HCT116 (cell line): ENCODE measurements around the gene DDX23. TPM values are rescaled to one million over a fixed set of nuclear protein-coding genes. Genes with fewer than 3 reads are reported as not detected.

ENCODE experiments used
- ATAC-seq: fragments of 200-7000 bp; cut with Tn5 transposase; 2 replicates; pipeline ENCODE4 v1.9.1; 2020; ENCODE audit warnings: mild to moderate bottlenecking, moderate library complexity
- BruUV-seq: library from RNA; stranded (reverse); fragments of 400-500 nt; replicated peaks from 2 replicates; lab custom pipeline; 2021; lab: Mats Ljungman, UMichigan
- CTCF ChIA-PET: fragments of 300-600 bp; sonication (Branson Sonifier 250); formaldehyde crosslinking; loops from one replicate; lab custom pipeline; 2021; ENCODE audit warnings: antibody characterized with exemption; lab: Charles Lee
- POLR2A ChIA-PET: fragments of 300-600, 350-600 bp; sonication (Branson Sonifier 250); formaldehyde crosslinking; loops from one replicate; lab custom pipeline; 2021; ENCODE audit warnings: antibody characterized with exemption; lab: Charles Lee
- RAD21 ChIA-PET, 2 experiments: fragments of 300-600 bp; sonication (Branson Sonifier 250); formaldehyde crosslinking; loops; one replicate each; lab custom pipeline; 2023; ENCODE audit warnings: low total read pairs in 2 of 2; ENCODE audit not compliant: uncharacterized antibody in 2 of 2, unreplicated experiment in 2 of 2, low non-redundant PET in 1 of 2; lab: Charles Lee
- DNase-seq: peaks from one replicate; pipeline ENCODE4 v3.0.0-alpha.2; 2010; ENCODE audit warnings: low read depth, low spot score
- H2AFZ ChIP-seq: fragments of 200-600 bp; shearing (Covaris generic), sonication (generic); 2 replicates; pipeline ENCODE4 v1.6.1; 2017; ENCODE audit warnings: low read depth, mixed run types, mixed read lengths, antibody characterized with exemption, low read length; ENCODE audit not compliant: poor library complexity, severe bottlenecking
- H3K27ac ChIP-seq: 2 replicates; pipeline ENCODE4 v1.5.1; 2012; ENCODE audit warnings: low read depth, low read length
- H3K27me3 ChIP-seq: fragments of 200-600 bp; sonication (generic); 2 replicates; pipeline ENCODE4 v1.6.1; 2016; ENCODE audit warnings: mixed run types, low read length, mixed read lengths; ENCODE audit not compliant: insufficient read depth
- H3K36me3 ChIP-seq, 2 experiments: fragments of 200-500 bp in 1 of 2; fragments of 200-600 bp in 1 of 2; sonication (Bioruptor generic) in 1 of 2; sonication (generic) in 1 of 2; 2 replicates each; pipeline versions ENCODE4 v1.5.1 to v1.6.1; 2014 to 2016; ENCODE audit warnings: low read length in 2 of 2, inconsistent platforms in 1 of 2, mixed read lengths in 1 of 2, mixed run types in 1 of 2; ENCODE audit not compliant: insufficient read depth in 2 of 2, control insufficient read depth in 1 of 2
- H3K4me1 ChIP-seq, 2 experiments: fragments of 200-600 bp in 1 of 2; sonication (generic) in 1 of 2; 2 replicates each; pipeline versions ENCODE4 v1.5.1 to v1.6.1; 2012 to 2017; ENCODE audit warnings: low read length in 2 of 2, inconsistent platforms in 1 of 2, mild to moderate bottlenecking in 1 of 2, mixed read lengths in 1 of 2, mixed run types in 1 of 2, moderate library complexity in 1 of 2; ENCODE audit not compliant: insufficient read depth in 2 of 2, control insufficient read depth in 1 of 2
- H3K4me2 ChIP-seq: fragments of 200-600 bp; sonication (generic); 2 replicates; pipeline ENCODE4 v1.6.1; 2017; ENCODE audit warnings: mixed run types, low read length, mixed read lengths
- H3K4me3 ChIP-seq, 2 experiments: fragments of 200-600 bp in 1 of 2; sonication (generic) in 1 of 2; replicated peaks in 1 of 2; 2 replicates each; pipeline ENCODE4 v1.5.1; 2011 to 2016; ENCODE audit warnings: low read length in 2 of 2, control low read depth in 1 of 2, low read depth in 1 of 2, mild to moderate bottlenecking in 1 of 2, mixed read lengths in 1 of 2, mixed run types in 1 of 2
- H3K79me2 ChIP-seq: fragments of 200-600 bp; sonication (generic); 2 replicates; pipeline ENCODE4 v1.6.1; 2017; ENCODE audit warnings: mild to moderate bottlenecking, mixed run types, low read length, moderate library complexity, mixed read lengths; ENCODE audit not compliant: insufficient read depth
- H3K9ac ChIP-seq: fragments of 200-600 bp; sonication (generic); 2 replicates; pipeline ENCODE4 v1.6.1; 2016; ENCODE audit warnings: low read length, mixed read lengths
- H3K9me2 ChIP-seq: fragments of 200-600 bp; sonication (generic), shearing (Covaris generic); 2 replicates; pipeline ENCODE4 v1.6.1; 2017; ENCODE audit warnings: mixed run types, mild to moderate bottlenecking, moderate library complexity; ENCODE audit not compliant: insufficient read depth
- H3K9me3 ChIP-seq, 2 experiments: fragments of 200-500 bp in 1 of 2; fragments of 200-600 bp in 1 of 2; sonication (Bioruptor generic) in 1 of 2; sonication (generic) in 1 of 2; 2 replicates each; pipeline ENCODE4 v1.6.1; 2014 to 2017; ENCODE audit warnings: low read length in 2 of 2, mixed read lengths in 2 of 2, inconsistent platforms in 1 of 2, low read depth in 1 of 2, mild to moderate bottlenecking in 1 of 2, mixed run types in 1 of 2, moderate library complexity in 1 of 2; ENCODE audit not compliant: control insufficient read depth in 1 of 2, insufficient read depth in 1 of 2
- H4K20me1 ChIP-seq: fragments of 200-600 bp; sonication (generic), shearing (Covaris generic); 2 replicates; pipeline ENCODE4 v1.6.1; 2017; ENCODE audit warnings: mixed run types, mild to moderate bottlenecking, moderate library complexity; ENCODE audit not compliant: insufficient read depth
- CBX3 ChIP-seq: IDR thresholded peaks from 2 replicates; pipeline ENCODE4 v1.6.1; 2012; ENCODE audit warnings: low read depth
- CEBPB ChIP-seq: IDR thresholded peaks from 2 replicates; pipeline ENCODE4 v1.6.1; 2012; ENCODE audit warnings: low read depth
- ELF1 ChIP-seq: IDR thresholded peaks from 2 replicates; pipeline ENCODE4 v1.6.1; 2012; ENCODE audit warnings: low read depth, borderline replicate concordance
- EZH2 ChIP-seq: fragments of 200-600 bp; sonication (generic); IDR thresholded peaks from 2 replicates; pipeline ENCODE4 v1.6.1; 2017; ENCODE audit warnings: antibody characterized with exemption, mixed run types
- EZH2phosphoT487 ChIP-seq: fragments of 200-600 bp; IDR thresholded peaks from 2 replicates; pipeline ENCODE4 v1.6.1; 2018; ENCODE audit warnings: antibody characterized with exemption, borderline replicate concordance
- POLR2AphosphoS5 ChIP-seq: IDR thresholded peaks from 2 replicates; pipeline ENCODE4 v1.6.1; 2011; ENCODE audit warnings: mild to moderate bottlenecking, low read depth, low read length, moderate library complexity
- SP1 ChIP-seq: IDR thresholded peaks from 2 replicates; pipeline ENCODE4 v1.6.1; 2012; ENCODE audit warnings: low read depth
- SRF ChIP-seq: IDR thresholded peaks from 2 replicates; pipeline ENCODE4 v1.6.1; 2012; ENCODE audit warnings: low read depth
- TCF7L2 ChIP-seq: IDR thresholded peaks from 2 replicates; pipeline ENCODE4 v1.7.0; 2011; ENCODE audit warnings: borderline replicate concordance, inconsistent platforms; ENCODE audit not compliant: insufficient read depth, insufficient read length; ENCODE audit errors: extremely low read depth
- YY1 ChIP-seq: IDR thresholded peaks from 2 replicates; pipeline ENCODE4 v1.6.1; 2011; ENCODE audit warnings: low read length, low read depth, moderate library complexity, mild to moderate bottlenecking; ENCODE audit not compliant: insufficient replicate concordance; ENCODE audit errors: extremely low read depth
- ZNF274 ChIP-seq: fragments of 200-500 bp; sonication (Bioruptor generic); IDR thresholded peaks from 2 replicates; pipeline ENCODE4 v1.6.1; 2014; ENCODE audit warnings: mild to moderate bottlenecking, low read depth, low read length, inconsistent platforms
- intact Hi-C: fragments of 100-400 bp; cut with micrococcal nuclease; formaldehyde crosslinking; loops from 2 replicates; pipeline ENCODE4 v1.10.0; 2022
- total RNA-seq: library from RNA; stranded (reverse); gene quantifications from one replicate; pipeline ENCODE4 v1.2.1, GENCODE V29; 2021; ENCODE audit not compliant: unreplicated experiment
- TF ChIP-seq, protein P1 (sequence below), 3 experiments: fragments of 200-600 bp in 1 of 3; sonication (generic) in 1 of 3; IDR thresholded peaks in 2 of 3; conservative IDR thresholded peaks in 1 of 3; 2 replicates each; pipeline ENCODE4 v1.5.1; 2012 to 2017; ENCODE audit warnings: low read depth in 2 of 3, low read length in 2 of 3, antibody characterized with exemption in 1 of 3, borderline replicate concordance in 1 of 3, control low read depth in 1 of 3, mild to moderate bottlenecking in 1 of 3, mixed read lengths in 1 of 3, mixed run types in 1 of 3, moderate library complexity in 1 of 3; ENCODE audit not compliant: insufficient read depth in 1 of 3
- TF ChIP-seq, protein P2 (sequence below): IDR thresholded peaks from 2 replicates; pipeline ENCODE4 v1.6.1; 2012; ENCODE audit warnings: low read depth

The DDX23 gene
- total RNA-seq, 1 experiment from 2014 or later: 75.0 TPM

DNA sequence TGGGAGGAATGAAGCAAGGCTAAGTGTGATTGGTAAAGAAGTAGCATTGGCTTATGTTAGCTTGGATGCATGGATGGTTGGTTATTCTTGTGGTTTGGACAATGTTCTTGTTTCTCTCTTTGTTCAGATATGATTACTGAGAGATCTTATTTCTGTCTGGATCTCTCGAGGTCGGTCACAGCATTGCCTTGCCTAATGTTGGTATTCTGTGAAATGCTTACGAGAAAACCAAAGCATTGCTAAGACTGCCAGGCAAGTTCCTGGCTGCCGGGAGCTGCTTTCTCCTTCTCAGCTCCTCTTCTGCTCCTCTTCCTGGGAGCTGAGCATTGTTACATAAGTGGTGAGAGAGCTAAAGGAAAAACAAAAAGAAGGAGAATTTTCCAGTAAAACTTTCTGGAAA lies 21.1 kb upstream of the DDX23 start:
- H3K9me3 ChIP-seq: no peaks in the 10 kb centered on the region
- POLR2A ChIA-PET: interaction anchor here (1.2 kb wide), 1 partner anchor 20 kb away, joined by 3 read pairs; no protein-coding TSS in a partner anchor
- no peak overlapping the region for H2AFZ ChIP-seq
- H3K79me2 ChIP-seq: no peaks in the 10 kb centered on the region
- no peaks in the 10 kb centered on the region for H3K4me1 ChIP-seq
- CTCF ChIA-PET: interaction anchor here (1.3 to 1.5 kb wide), 2 partner anchors 18 to 20 kb away, joined by 3 to 5 read pairs; no protein-coding TSS in a partner anchor
- no peaks in the 10 kb centered on the region for H4K20me1 ChIP-seq
- no peak for ATAC-seq
- TF ChIP-seq SP1: no peak
- TF ChIP-seq EZH2phosphoT487: no peak
- TF ChIP-seq, all 23 proteins: peak for 0
- RAD21 ChIA-PET: no interaction called here
- no peak overlapping the region for H3K9ac ChIP-seq
- H3K4me2 ChIP-seq: no peak overlapping the region
- no peaks in the 10 kb centered on the region for H3K9me2 ChIP-seq
- intact Hi-C loops: no loop called here
- DNase-seq: no peak
- H3K27ac ChIP-seq: no peak overlapping the region
- H3K4me3 ChIP-seq: no peak overlapping the region
- no TSS peak for BruUV-seq
- no peaks in the 10 kb centered on the region for H3K36me3 ChIP-seq
- H3K27me3 ChIP-seq: no peaks in the 10 kb centered on the region

DNA sequence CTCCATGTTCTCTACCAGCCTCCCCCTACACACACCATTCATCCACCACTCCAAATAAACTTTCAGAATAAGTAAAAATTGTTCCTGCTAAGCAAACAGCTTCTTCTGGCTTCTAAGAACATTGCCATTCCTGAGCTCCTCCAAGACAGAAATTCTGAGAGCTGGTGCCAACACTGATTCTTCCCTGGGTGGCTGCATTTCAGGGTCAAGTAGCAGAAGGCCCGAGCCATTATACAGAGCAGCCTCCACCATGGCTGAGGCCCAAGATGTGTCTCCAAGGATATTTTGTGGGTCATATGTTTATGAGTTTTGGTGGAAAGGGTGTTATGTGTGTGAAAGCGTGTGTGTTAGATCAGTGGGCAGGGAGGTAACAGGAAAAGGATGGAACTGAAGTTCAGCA lies 17.2 kb upstream of the DDX23 start:
- Histone ChIP-seq H2AFZ (no peak overlapping the region), H3K27ac (no peak overlapping the region), H3K9me2 (no peaks in the 10 kb centered on the region), H3K79me2 (no peaks in the 10 kb centered on the region), H3K27me3 (peaks cover under 1% of the 10 kb centered on the region; the same call in 1 of the 2 replicates), H3K36me3 (no peaks in the 10 kb centered on the region), H3K9me3 (no peaks in the 10 kb centered on the region), H3K9ac (no peak overlapping the region), H3K4me2 (no peak overlapping the region), H3K4me3 (no peak overlapping the region), H3K4me1 (peaks cover 3 to 18% of the 10 kb centered on the region in 2 experiments; a peak in 2 of 4 replicates), H4K20me1 (no peaks in the 10 kb centered on the region)
- POLR2A ChIA-PET: no interaction called here
- no peak for ATAC-seq
- CTCF ChIA-PET: no interaction called here
- TF ChIP-seq POLR2AphosphoS5 (no peak), CEBPB (no peak), ELF1 (no peak), YY1 (no peak), CBX3 (no peak), SRF (no peak), EZH2phosphoT487 (no peak), EZH2 (no peak), TCF7L2 (no peak), ZNF274 (no peak)
- TF ChIP-seq, protein P1, sequence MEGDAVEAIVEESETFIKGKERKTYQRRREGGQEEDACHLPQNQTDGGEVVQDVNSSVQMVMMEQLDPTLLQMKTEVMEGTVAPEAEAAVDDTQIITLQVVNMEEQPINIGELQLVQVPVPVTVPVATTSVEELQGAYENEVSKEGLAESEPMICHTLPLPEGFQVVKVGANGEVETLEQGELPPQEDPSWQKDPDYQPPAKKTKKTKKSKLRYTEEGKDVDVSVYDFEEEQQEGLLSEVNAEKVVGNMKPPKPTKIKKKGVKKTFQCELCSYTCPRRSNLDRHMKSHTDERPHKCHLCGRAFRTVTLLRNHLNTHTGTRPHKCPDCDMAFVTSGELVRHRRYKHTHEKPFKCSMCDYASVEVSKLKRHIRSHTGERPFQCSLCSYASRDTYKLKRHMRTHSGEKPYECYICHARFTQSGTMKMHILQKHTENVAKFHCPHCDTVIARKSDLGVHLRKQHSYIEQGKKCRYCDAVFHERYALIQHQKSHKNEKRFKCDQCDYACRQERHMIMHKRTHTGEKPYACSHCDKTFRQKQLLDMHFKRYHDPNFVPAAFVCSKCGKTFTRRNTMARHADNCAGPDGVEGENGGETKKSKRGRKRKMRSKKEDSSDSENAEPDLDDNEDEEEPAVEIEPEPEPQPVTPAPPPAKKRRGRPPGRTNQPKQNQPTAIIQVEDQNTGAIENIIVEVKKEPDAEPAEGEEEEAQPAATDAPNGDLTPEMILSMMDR (IDR thresholded peaks at IDR 0.05 in 2 of 3, conservative IDR thresholded peaks at IDR 0.05 in 1 of 3; ENCODE audit: borderline replicate concordance in 1 of 3, insufficient read depth in 1 of 3, low read depth in 2 of 3, low read length in 2 of 3): no peak
- TF ChIP-seq, protein P2, sequence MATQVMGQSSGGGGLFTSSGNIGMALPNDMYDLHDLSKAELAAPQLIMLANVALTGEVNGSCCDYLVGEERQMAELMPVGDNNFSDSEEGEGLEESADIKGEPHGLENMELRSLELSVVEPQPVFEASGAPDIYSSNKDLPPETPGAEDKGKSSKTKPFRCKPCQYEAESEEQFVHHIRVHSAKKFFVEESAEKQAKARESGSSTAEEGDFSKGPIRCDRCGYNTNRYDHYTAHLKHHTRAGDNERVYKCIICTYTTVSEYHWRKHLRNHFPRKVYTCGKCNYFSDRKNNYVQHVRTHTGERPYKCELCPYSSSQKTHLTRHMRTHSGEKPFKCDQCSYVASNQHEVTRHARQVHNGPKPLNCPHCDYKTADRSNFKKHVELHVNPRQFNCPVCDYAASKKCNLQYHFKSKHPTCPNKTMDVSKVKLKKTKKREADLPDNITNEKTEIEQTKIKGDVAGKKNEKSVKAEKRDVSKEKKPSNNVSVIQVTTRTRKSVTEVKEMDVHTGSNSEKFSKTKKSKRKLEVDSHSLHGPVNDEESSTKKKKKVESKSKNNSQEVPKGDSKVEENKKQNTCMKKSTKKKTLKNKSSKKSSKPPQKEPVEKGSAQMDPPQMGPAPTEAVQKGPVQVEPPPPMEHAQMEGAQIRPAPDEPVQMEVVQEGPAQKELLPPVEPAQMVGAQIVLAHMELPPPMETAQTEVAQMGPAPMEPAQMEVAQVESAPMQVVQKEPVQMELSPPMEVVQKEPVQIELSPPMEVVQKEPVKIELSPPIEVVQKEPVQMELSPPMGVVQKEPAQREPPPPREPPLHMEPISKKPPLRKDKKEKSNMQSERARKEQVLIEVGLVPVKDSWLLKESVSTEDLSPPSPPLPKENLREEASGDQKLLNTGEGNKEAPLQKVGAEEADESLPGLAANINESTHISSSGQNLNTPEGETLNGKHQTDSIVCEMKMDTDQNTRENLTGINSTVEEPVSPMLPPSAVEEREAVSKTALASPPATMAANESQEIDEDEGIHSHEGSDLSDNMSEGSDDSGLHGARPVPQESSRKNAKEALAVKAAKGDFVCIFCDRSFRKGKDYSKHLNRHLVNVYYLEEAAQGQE: no peak
- RAD21 ChIA-PET: no interaction called here
- no TSS peak for BruUV-seq
- intact Hi-C loops: no loop called here
- DNase-seq: no peak
